PC-9 (cell line): ENCODE results near the gene YAF2.

ENCODE experiments used
- EZH2 ChIP-seq: fragments of 200-600 bp; sonication (generic); IDR thresholded peaks from 2 replicates; pipeline ENCODE4 v1.8.0; 2017; ENCODE audit warnings: antibody characterized with exemption, low read depth
- TF ChIP-seq, protein P1 (sequence below): fragments of 200-600 bp; sonication (generic); conservative IDR thresholded peaks from 2 replicates; pipeline ENCODE4 v1.6.1; 2017; ENCODE audit warnings: mixed run types, antibody characterized with exemption, mild to moderate bottlenecking, moderate library complexity

DNA sequence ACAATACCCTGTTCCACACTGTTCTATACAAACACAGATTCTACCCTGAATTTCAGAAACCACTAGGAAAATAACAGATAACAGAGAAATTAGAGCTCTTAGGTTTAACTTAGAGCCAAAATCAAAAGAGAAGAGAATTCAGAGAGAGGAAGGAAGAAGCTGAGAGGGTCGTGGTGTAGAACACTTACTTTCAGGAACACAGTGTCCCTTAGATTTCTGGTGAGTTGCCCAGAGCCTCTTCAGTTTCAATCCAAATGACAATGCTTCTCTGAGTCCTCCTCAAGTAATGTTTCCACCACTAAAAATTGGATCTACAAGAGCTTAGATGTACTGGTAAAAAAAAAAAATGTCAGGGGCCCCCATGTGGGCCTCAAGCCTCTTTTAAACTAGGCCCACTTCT, 2.6 kb downstream of the YAF2 start:
- TF ChIP-seq, protein P1, sequence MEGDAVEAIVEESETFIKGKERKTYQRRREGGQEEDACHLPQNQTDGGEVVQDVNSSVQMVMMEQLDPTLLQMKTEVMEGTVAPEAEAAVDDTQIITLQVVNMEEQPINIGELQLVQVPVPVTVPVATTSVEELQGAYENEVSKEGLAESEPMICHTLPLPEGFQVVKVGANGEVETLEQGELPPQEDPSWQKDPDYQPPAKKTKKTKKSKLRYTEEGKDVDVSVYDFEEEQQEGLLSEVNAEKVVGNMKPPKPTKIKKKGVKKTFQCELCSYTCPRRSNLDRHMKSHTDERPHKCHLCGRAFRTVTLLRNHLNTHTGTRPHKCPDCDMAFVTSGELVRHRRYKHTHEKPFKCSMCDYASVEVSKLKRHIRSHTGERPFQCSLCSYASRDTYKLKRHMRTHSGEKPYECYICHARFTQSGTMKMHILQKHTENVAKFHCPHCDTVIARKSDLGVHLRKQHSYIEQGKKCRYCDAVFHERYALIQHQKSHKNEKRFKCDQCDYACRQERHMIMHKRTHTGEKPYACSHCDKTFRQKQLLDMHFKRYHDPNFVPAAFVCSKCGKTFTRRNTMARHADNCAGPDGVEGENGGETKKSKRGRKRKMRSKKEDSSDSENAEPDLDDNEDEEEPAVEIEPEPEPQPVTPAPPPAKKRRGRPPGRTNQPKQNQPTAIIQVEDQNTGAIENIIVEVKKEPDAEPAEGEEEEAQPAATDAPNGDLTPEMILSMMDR, result no peak
- TF ChIP-seq EZH2, result no peak
